ENCODE results near the gene CMKLR1. TPM values are rescaled to one million over a fixed set of nuclear protein-coding genes. Genes with fewer than 3 reads are reported as not detected.

Gene CMKLR1
- total RNA-seq, 3 donors from 2014 or later (not counting 1 experiment from before 2014, with no cell fraction given): 40.7 to 99.1 (median 63.2) TPM

DNA sequence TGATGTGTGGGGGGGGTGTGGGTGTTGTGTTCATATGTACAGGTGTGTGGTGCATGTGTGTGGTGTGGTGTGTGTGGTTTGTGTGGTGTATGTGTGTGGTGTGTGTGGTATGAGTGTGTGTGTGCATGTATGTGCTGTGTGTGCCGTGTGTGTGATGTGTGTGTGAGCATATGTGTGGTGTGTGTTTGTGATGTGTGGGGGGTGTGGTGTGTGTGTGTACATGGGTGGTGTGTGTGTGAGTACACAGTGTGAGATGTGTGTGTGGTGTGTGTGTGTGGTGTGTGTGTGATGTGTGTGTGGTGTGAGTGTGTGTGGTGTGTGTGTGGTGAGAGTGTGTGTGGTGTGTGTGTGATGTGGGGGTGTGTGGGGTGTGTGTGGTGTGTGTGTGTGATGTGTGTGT is 24.5 kb upstream of the CMKLR1 start:
- Mint-ChIP-seq H3K36me3 (no peaks in the 10 kb centered on the region), H3K4me3 (no peak overlapping the region), H3K9me3 (no peaks in the 10 kb centered on the region), H3K27ac (peak overlapping the region in 1 of 2 donors; percentile 65), H3K4me1 (peaks cover 22 to 56% of the 10 kb centered on the region in 2 donors), H3K27me3 (ENCODE audit: low read depth in 2 of 2) (peaks cover 0 to 5% of the 10 kb centered on the region in 2 donors)
- no peak for DNase-seq
- Histone ChIP-seq H3K27me3 (ENCODE audit: control insufficient read depth, insufficient read depth, low read length) (no peaks in the 10 kb centered on the region), H3K4me1 (ENCODE audit: control insufficient read depth, insufficient read depth, low read length) (peaks cover 10% of the 10 kb centered on the region), H3K27ac (ENCODE audit: low read length) (no peak overlapping the region), H3K9me3 (ENCODE audit: control insufficient read depth, insufficient read depth, low read length) (no peaks in the 10 kb centered on the region), H3K36me3 (ENCODE audit: control insufficient read depth, insufficient read depth, low read length) (no peaks in the 10 kb centered on the region), H3K4me3 (ENCODE audit: low read length) (no peak overlapping the region)
- 50% methylated on average over 1 of the region's 1 CpG for WGBS (ENCODE audit: insufficient coverage)
- ATAC-seq: peak in 1 of 3 donors; percentile 28
- no peak for TF ChIP-seq CTCF (IDR thresholded peaks at IDR 0.05)
- intact Hi-C loops (cut with micrococcal nuclease): no loop called here

DNA sequence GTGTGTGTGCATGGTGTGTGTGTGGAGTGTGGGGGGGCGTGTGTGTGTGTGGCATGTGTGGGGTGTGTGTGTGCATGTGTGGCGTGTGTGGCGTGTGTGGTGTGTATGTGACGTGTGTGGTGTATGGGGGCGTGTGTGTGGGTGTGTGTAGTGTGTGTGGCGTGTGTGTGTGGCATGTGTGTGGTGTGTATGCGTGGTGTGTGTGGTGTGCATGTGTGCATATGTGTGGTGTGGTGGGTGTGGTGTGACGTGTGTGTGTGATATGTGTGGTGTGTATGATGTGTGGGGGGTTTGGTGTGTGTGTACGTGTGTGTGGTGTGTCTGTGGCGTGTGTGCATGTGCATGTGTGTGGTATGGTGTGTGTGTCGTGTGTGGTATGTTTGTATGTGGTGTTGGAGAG is 24.1 kb upstream of the CMKLR1 start:
- intact Hi-C loops (cut with micrococcal nuclease): no loop called here
- Histone ChIP-seq H3K4me3 (ENCODE audit: low read length) (no peak overlapping the region), H3K4me1 (ENCODE audit: control insufficient read depth, insufficient read depth, low read length) (peaks cover 10% of the 10 kb centered on the region), H3K27me3 (ENCODE audit: control insufficient read depth, insufficient read depth, low read length) (no peaks in the 10 kb centered on the region), H3K9me3 (ENCODE audit: control insufficient read depth, insufficient read depth, low read length) (no peaks in the 10 kb centered on the region), H3K36me3 (ENCODE audit: control insufficient read depth, insufficient read depth, low read length) (no peaks in the 10 kb centered on the region), H3K27ac (ENCODE audit: low read length) (no peak overlapping the region)
- H3K27ac Mint-ChIP-seq: peak overlapping the region in 1 of 2 donors; percentile 65
- no peak for TF ChIP-seq CTCF (IDR thresholded peaks at IDR 0.05)
- peaks cover 22 to 58% of the 10 kb centered on the region in 2 donors for H3K4me1 Mint-ChIP-seq
- no peak overlapping the region for H3K4me3 Mint-ChIP-seq
- no peaks in the 10 kb centered on the region for H3K36me3 Mint-ChIP-seq
- ATAC-seq (no peak), DNase-seq (no peak)
- peaks cover 0 to 5% of the 10 kb centered on the region in 2 donors for H3K27me3 Mint-ChIP-seq (ENCODE audit: low read depth in 2 of 2)
- H3K9me3 Mint-ChIP-seq: no peaks in the 10 kb centered on the region
- 87% methylated on average over 11 of the region's 11 CpGs for WGBS (ENCODE audit: insufficient coverage)

DNA sequence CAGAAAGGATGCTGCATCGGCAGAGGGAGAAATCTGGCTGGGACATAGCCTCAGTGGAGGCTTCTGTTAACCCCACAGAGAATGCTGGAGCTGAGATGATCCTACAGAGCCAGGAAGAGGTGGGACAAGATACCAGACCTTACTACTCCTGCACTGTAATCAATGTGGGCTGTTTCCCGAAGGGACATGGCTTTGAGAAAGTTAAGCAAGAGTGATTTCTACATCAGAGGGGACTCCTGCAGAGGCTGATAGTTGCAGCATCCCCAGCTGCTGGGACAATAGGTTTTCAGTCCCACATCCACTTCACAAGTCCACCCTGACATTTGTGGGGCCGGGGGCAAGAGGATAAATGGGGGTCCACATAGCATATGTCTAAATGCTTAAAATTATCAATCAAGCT is 22.5 kb upstream of the CMKLR1 start:
- H3K4me3 Mint-ChIP-seq: no peak overlapping the region
- no peaks in the 10 kb centered on the region for H3K9me3 ChIP-seq (ENCODE audit: control insufficient read depth, insufficient read depth, low read length)
- H3K36me3 ChIP-seq (ENCODE audit: control insufficient read depth, insufficient read depth, low read length): no peaks in the 10 kb centered on the region
- no peaks in the 10 kb centered on the region for H3K27me3 ChIP-seq (ENCODE audit: control insufficient read depth, insufficient read depth, low read length)
- no peak overlapping the region for H3K27ac Mint-ChIP-seq
- intact Hi-C loops (cut with micrococcal nuclease): no loop called here
- H3K4me3 ChIP-seq (ENCODE audit: low read length): no peak overlapping the region
- H3K4me1 ChIP-seq (ENCODE audit: control insufficient read depth, insufficient read depth, low read length): no peaks in the 10 kb centered on the region
- H3K36me3 Mint-ChIP-seq: no peaks in the 10 kb centered on the region
- TF ChIP-seq CTCF (IDR thresholded peaks at IDR 0.05): no peak
- H3K9me3 Mint-ChIP-seq: no peaks in the 10 kb centered on the region
- WGBS (ENCODE audit: insufficient coverage): 89% methylated on average over 3 of the region's 3 CpGs
- no peak overlapping the region for H3K27ac ChIP-seq (ENCODE audit: low read length)
- H3K27me3 Mint-ChIP-seq (ENCODE audit: low read depth in 2 of 2): peaks cover 0 to 5% of the 10 kb centered on the region in 2 donors
- no peak for ATAC-seq
- no peak for DNase-seq
- peaks cover 14 to 51% of the 10 kb centered on the region in 2 donors for H3K4me1 Mint-ChIP-seq

GRCh38 chr12:108360487-108360886 is 21.4 kb upstream of the CMKLR1 start:
- TF ChIP-seq CTCF (IDR thresholded peaks at IDR 0.05): no peak
- DNase-seq: no peak
- H3K27ac ChIP-seq (ENCODE audit: low read length): no peak overlapping the region
- peaks cover 14 to 42% of the 10 kb centered on the region in 2 donors for H3K4me1 Mint-ChIP-seq
- H3K9me3 ChIP-seq (ENCODE audit: control insufficient read depth, insufficient read depth, low read length): no peaks in the 10 kb centered on the region
- H3K4me3 ChIP-seq (ENCODE audit: low read length): no peak overlapping the region
- intact Hi-C loops (cut with micrococcal nuclease): no loop called here
- H3K4me3 Mint-ChIP-seq: no peak overlapping the region
- H3K27ac Mint-ChIP-seq: no peak overlapping the region
- ATAC-seq: no peak
- no peaks in the 10 kb centered on the region for H3K9me3 Mint-ChIP-seq
- no peaks in the 10 kb centered on the region for H3K36me3 ChIP-seq (ENCODE audit: control insufficient read depth, insufficient read depth, low read length)
- H3K36me3 Mint-ChIP-seq: no peaks in the 10 kb centered on the region
- no peaks in the 10 kb centered on the region for H3K27me3 ChIP-seq (ENCODE audit: control insufficient read depth, insufficient read depth, low read length)
- H3K4me1 ChIP-seq (ENCODE audit: control insufficient read depth, insufficient read depth, low read length): no peaks in the 10 kb centered on the region
- peaks cover 0 to 5% of the 10 kb centered on the region in 2 donors for H3K27me3 Mint-ChIP-seq (ENCODE audit: low read depth in 2 of 2)
